ENCODE results near the gene SESN3.

The SESN3 gene

GRCh38 chr11:95248666-95249467, 17.9 kb upstream of the SESN3 start:
- no peak for DNase-seq

GRCh38 chr11:95247883-95248282, 16.9 kb upstream of the SESN3 start:
- no peak for DNase-seq

- no peak for DNase-seq
These were observed 16.2 kb upstream of the SESN3 start for GRCh38 chr11:95247127-95247684.

GRCh38 chr11:95245581-95245980, 14.6 kb upstream of the SESN3 start:
- DNase-seq = no peak

- no peak for DNase-seq
These were observed 14.0 kb upstream of the SESN3 start for GRCh38 chr11:95245038-95245437.

GRCh38 chr11:95243673-95244072, 12.7 kb upstream of the SESN3 start:
- no peak for DNase-seq

GRCh38 chr11:95242845-95243605, 12.0 kb upstream of the SESN3 start:
- DNase-seq = no peak

- DNase-seq = no peak
These were observed 11.3 kb upstream of the SESN3 start for GRCh38 chr11:95242091-95242844.

- no peak for DNase-seq
These were observed 10.7 kb upstream of the SESN3 start for GRCh38 chr11:95241681-95242081.

GRCh38 chr11:95239871-95240649, 9.1 kb upstream of the SESN3 start:
- DNase-seq = no peak

- no peak for DNase-seq
These were observed 1.7 kb upstream of the SESN3 start for GRCh38 chr11:95232666-95233065.

- peak; percentile 62 for DNase-seq
These were observed 1.0 kb upstream of the SESN3 start for GRCh38 chr11:95231881-95232605.

- DNase-seq = no peak
These were observed 234 bp downstream of the SESN3 start for GRCh38 chr11:95230810-95231126.

GRCh38 chr11:95229993-95230809, 801 bp downstream of the SESN3 start:
- DNase-seq = peak; percentile 30

GRCh38 chr11:95229199-95229992, 1.6 kb downstream of the SESN3 start:
- no peak for DNase-seq

GRCh38 chr11:95228081-95228749, 2.8 kb downstream of the SESN3 start:
- DNase-seq = no peak

- DNase-seq = peak; percentile 5
These were observed 3.9 kb downstream of the SESN3 start for GRCh38 chr11:95227060-95227459.

GRCh38 chr11:95222817-95223216, 8.2 kb downstream of the SESN3 start:
- DNase-seq = no peak

GRCh38 chr11:95219599-95219998, 11.4 kb downstream of the SESN3 start:
- no peak for DNase-seq

GRCh38 chr11:95218149-95218548, 12.9 kb downstream of the SESN3 start:
- no peak for DNase-seq

Data from stimulated activated naive CD4-positive, alpha-beta T cell treated with Interleukin-2 at 50 U/mL for 16 hours (primary cell).